Measurements from ENCODE around the gene UBE3C.

The UBE3C gene

DNA sequence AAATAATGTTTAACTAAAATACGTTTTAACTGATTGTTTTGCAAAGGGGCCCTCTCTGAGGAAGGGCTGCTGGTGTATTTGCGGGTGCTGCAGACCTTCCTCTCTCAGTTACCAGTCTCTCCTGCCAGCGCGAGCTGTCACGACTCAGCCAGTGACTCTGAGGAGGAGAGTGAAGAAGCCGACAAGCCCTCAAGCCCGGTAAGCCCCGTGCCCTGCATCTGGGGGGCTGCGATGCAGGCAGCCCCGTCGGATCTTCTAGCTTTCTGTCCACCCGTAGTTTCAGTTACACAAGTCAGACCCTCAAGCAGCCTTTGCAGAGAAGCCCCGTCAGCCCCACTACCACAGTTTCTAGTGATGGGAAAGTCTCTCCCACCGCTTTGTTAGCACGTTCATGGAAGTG lies 45.1 kb downstream of the UBE3C start:
- DNase-seq: no peak

DNA sequence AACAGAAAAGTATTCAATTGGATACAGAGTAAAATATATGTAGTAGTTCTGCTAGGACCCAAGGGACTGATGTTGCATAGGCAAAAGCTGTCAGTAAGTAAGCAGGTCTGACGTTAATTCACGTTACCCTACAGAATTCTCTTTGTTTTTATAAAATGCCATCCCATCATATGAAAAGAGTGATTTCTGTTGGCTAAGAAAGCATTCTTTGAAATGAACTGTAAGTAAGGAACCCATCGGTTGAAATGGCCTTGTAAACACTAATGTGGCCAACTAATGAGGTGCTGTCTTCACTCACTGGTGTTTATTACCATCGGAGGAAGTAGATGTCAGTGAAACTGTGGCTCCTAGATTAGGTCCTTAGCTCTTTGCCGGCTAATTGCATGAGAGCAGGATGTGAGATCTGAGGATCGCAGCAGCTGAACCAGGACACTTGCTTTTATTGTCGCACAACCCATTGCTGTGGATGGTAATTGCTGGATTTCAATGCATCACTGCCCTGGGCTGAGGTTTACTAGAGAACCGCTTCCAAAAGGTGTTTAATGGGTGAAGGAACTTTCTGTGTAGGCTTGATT lies 49.5 kb downstream of the UBE3C start:
- DNase-seq: no peak

DNA sequence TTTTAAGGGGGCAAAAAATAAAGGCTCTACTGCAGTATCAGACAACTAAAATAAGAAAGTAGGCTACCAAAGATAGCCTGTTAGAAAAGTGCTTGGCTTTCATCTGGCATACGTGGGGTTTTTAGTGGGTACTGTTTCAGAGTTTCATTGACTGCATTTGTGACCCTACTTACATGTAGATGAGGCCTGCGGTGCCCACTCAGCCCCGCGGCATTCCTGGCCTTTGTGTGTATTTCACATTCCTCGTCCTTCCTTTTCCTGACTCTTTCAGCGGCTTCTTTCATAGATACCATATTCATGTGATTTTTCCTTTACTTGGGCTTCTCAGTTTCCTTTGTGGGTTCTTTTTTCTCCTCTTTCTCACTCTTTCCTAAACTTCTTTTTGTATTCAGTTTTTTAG lies 50.7 kb downstream of the UBE3C start:
- DNase-seq: no peak

DNA sequence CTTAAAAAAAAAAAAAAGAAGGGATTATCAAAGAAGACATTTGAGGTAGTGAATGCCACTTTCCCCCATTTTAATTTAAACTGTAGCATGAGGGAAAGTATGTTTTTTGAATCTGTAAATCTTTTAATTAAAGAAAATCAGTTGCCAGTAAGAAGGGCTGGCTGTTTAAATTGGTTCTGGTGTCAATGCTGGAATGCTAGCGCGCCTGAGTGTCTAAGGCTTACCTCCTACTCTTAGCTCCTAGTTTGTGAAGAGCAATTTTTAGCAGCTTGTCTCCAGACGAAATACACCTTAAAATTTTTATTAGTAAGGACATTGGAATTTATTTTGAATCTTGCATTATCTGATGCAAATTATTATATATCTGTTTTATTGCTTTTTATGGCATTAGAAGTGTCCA lies 54.1 kb downstream of the UBE3C start:
- DNase-seq: no peak

DNA sequence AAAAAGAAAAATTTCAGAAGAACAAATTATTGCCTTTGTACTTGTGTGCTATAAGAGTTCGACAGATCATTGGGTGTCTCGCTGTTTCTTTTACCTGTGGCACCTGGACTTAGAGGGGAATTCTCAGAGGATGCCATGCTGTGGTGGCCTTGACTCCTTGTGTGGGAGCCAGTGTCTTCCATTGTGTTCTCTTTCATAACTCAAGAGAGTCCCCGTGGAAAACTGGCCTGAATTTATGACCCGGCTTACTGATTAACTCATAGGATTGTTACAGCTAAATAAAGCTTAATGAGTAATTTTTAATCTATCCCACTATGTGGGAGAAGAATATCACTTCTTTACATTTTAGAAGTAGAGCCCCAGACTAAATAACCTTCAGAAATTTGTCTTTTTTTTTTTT lies 54.5 kb downstream of the UBE3C start:
- DNase-seq: no peak

DNA sequence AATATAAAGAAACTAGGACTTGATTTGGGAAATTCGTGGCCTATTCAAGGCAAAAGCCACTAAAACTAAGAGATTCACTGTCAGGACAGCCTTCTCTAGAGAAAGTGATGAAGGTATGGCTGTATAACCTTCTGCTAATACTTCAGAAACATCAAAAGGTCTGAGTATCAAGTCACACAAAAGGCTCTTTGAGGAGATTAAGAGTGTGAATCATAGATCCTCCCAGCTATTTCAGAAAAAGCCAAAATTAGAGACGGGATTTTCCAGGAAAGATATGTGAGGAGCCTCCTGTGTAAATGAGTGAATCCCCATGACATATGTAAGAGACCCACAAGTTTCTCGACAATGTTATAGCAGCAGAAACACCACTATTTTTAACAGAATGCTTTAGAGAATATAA lies 56.2 kb downstream of the UBE3C start:
- no peak for DNase-seq

DNA sequence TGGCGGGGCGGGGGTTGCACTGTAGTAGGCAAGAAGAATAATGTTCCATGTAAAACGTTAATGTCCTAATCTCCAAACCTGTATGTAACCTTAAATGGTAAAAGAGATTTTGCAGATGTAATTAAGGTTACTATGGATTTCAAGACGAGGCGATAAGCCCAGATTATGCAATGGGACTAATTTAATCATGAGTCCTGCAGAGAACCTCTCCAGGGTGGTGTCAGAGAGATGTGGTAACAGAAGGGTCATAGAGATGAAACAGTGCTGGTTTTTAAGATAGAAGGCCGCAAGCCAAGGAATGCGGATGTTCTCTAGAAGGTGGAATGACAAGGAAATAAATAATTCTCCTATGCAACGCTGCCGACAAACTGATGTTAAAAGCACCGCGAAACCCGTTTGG lies 57.1 kb downstream of the UBE3C start:
- DNase-seq: no peak

DNA sequence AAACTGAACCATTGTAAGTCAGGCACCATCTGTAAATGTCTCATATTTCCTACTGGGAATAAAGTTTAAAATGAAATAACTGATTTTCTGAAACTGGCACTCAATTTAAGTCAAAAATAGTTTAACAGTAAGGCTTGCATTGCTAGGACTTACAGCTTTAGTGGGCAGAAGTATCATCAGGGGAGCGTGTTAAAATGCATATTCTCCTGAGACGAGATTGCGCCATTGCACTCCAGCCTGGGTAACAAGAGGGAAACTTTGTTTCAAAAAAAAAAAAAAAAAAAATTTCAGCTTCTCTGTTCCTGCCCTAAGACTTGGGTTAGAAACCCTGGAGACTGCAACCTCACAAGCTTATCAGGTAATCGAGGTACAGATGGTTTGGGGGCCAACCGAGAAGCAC lies 65.4 kb downstream of the UBE3C start:
- DNase-seq: no peak

DNA sequence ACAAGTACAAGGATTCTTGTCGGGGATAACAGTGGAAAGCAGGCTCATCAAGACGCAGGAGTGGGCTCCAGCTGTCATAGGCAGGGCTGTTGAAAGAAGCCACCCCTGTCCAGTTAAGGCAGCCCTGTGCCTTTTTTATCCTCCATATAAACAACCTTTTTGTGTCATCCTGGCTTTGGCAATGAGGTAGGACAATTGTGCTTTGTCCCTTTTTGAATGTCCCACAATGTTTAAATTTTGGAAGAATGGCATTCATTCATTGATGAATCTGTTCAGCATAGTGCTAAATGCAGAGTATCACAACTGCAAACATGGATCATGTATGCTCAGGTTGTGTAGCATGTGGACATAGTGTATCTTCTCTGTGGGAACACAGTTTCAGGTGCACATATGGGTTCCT lies 66.7 kb downstream of the UBE3C start:
- DNase-seq: no peak

DNA sequence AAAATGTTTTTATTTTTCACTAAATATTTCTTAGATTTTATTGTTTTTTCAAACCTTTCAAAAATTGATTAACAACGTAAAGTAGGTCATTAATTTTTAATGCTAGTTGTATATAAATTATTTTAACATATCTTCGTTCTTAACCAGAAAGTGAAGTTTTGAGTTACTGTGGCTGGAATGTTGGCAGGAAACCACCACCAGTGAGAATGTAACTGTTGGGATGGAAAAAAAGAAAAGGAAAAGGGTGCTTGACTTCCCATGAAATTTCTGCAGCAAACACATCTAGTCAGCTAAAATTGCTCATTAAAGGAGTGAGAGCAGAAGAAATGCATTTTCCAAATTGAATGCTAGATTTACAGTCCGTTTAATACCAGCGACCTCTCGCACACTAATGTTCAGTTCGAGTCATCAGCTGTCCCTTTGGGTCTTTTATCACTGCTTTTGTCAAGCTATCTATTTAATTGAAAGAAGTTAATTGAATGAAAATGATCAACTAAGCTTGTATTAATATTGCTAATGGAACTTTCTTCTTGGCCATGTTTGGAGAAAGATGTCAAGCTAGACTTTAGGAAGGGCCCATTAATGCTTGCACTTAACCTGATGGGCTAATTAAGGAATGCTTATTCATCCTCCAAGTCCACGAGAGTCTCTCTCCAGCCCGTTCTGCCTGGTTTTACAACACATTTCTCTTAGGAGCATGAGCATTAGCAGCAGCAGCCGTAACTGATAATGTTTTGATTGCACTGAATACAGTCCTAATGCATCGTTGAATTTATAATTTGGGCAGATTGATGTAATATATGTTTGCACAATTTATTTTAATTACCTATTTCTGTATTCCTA lies 70.1 kb downstream of the UBE3C start:
- no peak for DNase-seq

DNA sequence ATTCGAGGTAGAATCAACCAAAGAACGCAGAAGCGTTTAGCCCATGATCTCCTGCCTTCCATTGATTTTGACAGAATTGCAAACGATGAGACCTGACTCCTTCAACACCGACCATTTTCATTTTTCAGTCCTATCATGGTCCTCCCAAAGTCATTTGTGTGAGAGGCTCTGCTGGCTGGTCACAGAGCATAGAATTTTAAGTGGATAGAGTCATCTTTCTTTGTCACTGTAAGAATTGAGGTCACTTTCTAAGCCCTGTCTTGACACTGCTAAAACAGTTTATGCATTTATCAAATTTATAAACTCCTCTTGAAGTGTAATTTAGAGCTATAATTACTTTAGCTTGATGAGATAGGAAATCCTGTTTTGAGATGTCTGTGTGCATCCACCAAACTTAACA lies 72.0 kb downstream of the UBE3C start:
- DNase-seq: no peak

DNA sequence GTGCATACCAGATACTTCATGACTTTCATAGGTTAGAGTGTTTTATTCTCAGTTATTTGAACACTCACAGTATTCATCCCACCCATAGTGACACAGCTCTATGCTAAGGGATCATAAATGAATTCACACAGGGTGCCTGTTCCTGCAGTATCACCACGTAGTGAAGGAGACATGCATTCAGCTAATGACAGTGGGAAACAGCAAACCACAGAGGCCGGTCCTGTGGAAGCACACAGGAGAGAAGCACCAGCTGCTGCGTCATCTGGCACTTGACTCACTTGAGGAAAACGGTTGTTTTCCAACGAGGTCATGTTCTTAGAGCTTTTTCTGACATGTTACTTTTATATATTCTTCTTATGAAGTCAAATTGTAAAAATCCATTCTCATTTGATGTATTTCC lies 73.0 kb downstream of the UBE3C start:
- no peak for DNase-seq

DNA sequence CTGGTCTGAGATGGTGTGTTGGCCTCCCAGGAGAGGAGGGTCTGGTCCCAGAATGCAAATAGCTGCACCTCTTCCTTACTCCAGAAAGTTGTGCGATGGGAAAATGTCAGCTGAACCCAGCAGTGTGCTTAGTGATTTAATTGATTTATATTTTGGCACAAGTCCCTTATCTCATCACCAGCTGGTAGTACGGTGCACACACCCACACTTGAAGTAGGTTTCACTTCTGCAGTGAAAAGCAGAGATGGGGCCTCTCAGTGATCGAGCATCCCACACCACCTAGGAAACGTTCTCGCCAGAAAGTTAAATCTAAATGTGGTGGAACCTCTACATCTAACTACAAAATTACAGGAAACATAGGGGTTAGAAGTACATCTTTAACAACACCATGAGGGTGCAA lies 80.4 kb downstream of the UBE3C start:
- no peak for DNase-seq

DNA sequence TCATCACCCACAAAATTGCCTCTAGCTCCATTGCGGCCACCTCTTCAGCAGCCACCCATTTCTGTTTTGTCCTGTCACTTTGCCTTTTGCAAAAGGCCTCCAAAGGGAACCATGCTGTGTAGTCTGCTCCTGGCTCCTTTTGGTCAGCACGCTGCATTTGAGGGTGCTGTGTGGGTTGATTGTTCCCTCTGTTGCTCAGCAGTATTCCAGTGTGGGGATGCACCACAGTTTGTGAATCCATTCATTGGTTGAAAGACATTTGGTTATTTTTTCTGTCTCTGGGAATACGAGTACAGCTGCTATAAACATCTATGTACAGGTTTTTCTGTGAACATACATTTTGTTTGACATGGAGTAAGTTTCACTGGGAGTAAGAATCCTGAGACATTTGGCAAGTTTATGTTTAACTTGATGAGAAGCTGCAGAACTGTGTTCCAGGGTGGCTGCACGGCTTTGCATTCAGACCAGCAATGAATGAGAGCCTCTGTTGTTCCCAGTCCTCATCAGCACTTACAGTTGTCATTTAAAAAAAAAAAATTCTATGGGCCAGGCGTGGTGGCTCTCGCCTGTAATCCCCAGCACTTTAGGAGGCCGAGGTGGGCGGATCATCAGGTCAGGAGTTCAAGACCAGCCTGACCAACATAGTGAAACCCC lies 82.3 kb downstream of the UBE3C start:
- DNase-seq: no peak

DNA sequence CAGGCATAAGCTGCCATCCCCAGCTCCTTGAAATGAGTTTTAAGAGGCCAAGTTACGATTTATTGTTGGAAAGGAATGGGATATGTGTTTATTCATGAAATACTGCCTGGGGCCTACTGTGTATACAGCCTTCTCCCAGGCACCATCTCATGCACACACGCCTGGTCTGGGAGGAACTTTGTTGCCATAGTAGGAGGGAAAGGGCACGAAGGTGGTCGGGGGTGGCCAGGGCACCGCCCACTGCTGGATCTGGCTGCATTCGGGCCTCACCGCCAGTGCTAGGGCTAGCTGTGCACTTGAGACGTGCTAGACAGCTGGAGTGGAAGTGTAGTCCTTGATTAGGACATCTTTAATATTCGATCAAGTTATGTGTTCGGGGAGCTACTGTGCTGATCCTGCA lies 84.0 kb downstream of the UBE3C start:
- no peak for DNase-seq

DNA sequence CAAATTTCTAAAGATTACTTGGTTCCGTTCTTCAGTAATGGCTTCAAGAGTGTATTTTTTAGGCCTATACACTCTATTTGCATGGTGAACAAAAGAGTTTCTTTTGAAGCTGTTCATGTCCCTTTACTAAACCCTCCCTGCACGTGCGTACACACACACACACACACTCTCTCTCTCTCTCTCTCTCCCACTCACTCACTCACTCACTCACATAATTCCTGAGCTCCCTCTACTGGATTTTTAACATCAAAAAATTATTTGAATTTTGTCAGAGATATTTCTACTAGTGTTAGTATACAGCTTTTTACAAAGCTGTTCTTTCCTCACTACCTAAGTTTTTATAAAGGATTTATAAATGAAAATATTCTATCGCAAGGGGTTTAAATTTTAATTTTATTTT lies 85.9 kb downstream of the UBE3C start:
- DNase-seq: no peak

DNA sequence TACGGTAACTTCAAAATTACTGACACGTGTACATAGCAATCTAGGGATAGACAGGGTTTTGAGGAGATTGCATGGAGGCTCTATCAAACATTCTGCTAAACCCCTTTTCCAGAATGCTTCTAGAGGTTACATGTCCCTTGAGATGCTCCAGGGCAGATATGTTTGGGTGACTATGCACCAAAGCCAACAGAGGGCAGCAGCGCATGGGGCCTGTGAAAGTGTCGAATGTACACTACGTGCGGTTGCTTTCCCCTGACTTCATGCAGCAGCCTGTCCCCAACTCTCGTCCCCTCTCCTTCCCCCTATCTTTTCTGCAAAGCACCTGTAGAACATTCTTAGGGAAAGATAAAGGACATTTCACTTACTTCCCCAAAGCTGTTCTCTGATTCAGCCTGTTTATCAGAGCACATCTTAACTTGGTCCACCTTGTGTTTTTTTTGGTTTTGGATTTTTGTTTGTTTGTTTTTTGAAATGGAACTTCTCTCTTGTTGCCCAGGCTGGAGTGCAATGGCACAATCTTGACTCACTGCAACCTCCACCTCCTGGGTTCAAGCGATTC lies 90.2 kb downstream of the UBE3C start:
- peak; percentile 32 for DNase-seq

DNA sequence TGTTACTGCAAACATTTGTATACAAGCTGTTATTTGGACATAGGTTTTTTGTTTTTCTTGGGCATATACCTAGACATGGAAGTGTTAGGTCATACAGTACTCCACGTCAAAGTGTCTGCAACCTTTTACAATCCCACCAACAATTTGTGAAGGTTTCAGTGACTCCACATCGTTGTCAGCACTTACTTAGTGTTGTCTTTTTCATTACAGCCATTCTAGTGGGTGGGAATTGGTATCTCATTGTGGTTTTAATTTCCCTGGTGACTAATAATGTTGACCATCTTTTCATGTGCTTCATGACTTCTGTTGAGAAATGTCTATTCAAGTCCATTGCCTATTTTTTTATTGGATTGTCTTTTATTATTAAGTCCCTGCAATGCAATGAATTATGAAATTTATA lies 95.0 kb downstream of the UBE3C start:
- no peak for DNase-seq

DNA sequence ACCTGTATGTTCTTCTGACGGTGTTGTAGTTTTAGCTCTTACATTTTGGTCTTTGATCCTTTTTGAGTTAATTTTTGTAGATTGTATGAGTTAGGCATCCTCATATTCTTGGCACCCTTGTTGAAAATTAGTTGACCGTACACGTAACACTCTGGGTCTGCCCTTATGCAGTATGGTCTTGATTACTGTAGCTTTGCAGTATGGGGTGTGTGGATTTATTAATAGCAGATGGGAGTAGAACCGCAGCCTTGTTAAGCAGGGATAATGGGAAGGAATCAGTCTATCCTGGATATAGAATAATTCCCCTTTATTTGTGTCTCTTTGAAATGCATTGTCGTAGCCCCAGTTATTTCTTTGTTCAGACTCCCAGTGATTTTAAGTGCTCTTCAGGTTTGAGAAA lies 95.5 kb downstream of the UBE3C start:
- DNase-seq: no peak

DNA sequence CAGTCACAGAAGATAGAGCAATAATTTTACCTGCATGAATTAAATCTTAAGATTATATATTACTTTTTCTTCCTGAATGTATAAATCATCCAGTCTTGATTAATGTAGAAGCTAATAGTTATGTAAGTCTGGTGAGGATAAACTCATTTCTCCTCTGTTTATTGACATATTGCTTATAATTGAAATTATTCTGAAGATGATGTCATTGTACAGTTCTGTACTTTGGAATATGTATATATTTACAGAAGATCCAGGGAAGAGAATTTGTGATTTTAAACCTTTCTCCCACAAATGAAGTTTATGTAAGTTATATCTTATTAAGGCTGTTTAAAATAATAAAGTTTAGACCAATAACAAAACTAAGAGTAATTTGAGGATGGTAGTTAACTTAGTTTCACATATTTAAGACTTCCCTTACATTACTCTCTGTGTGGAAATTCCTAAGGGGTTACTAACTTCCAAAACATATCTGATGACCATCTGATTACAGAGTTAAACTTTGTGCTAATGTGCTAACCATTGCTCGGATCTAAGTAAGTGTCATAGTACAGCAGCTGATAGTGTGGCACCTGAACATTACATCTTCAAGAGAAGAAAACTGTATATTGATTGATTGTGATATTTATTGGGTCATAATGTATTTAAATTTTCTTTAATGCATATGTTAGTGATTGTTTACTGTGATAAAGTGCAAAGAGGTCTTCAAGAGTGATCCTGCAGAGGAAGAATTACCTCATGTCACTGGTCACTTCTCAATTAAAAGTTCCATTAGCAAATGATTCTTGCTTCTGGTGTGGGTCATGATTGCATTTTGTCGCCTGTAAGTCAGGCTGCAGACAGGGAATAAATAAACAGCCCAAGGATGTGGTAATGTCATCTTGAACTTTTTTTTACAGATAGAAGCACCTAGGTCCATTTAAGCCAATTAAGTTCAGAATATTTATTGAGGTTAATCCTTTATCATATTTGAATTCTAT lies 96.9 kb downstream of the UBE3C start:
- DNase-seq: no peak

DNA sequence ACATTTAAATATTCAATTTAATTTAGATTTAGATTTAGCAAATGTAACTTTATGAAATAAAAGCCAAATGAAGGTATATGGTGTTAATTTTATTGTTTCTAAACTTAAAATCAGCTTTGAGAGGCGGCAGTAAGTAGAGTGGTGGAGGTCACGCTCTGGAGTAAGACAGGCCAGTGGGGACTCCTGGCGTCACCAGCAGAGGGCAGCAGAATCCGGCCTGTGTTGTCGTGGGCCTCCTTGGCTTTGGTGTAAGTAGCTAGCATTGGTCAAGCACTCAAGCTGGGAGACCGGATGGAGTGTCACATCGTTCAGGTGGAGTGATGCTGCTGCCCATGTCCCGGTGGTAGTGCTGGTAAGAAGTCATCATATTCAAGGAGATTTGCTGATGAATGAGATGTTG lies 99.4 kb downstream of the UBE3C start:
- no peak for DNase-seq

DNA sequence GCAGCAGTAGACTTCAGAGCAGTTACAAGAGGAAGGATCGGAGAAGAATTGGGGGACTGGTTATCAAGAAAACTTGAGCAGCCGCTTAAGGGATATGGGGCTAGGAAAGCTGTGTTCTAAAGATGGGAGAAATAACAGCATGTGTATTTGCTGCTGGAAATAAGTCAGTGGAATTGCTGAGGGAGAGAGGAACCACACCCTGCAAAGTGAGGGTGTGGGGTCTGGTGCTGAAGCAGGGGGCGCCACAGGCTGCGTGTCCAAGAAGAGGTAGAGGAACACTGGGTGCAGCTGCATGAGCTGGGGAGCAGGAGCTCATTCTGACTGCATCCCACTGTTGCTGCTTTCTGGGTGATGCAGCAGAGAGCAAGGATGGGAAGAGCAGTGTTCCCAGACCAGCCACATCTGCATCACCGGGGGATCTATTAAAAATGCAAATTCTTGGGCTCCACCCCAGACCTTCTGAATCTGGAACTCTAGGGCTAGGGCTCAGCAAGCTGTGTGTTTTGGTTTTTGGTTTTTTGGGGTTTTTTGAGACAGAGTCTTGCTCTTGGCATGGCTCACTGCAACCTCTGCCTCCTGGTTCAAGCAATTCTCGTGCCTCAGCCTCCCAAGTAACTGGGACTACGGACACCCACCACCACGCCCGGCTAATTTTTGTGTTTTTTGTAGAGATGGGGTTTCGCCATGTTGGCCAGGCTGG lies 101.0 kb downstream of the UBE3C start:
- no peak for DNase-seq
